T47D (cell line): ENCODE measurements around the gene BRF1.

Source experiments
- DNase-seq, 2 experiments: peaks; one replicate each; pipeline versions ENCODE4 v3.0.0 to v3.0.0-alpha.2; 2011 to 2012; ENCODE audit warnings: low read depth in 1 of 2, low spot score in 1 of 2
- JUND ChIP-seq: IDR thresholded peaks from 2 replicates; pipeline ENCODE4 v1.6.1; 2012; ENCODE audit warnings: low read depth
- in situ Hi-C: cut with HindIII; loops from 2 replicates; pipeline ENCODE4 v1.10.0; 2016; ENCODE audit warnings: low sequenced_read_pairs, low pct_unique_long_range_greater_than_20kb

The BRF1 gene

GRCh38 chr14:105255021-105255507, 45.7 kb downstream of the BRF1 start:
- no peak for TF ChIP-seq JUND
- DNase-seq, result no peak
- in situ Hi-C loops, result no loop called here

- no peak for DNase-seq
- in situ Hi-C loops, result no loop called here
- no peak for TF ChIP-seq JUND
These were observed 47.5 kb downstream of the BRF1 start for GRCh38 chr14:105253329-105253682.

GRCh38 chr14:105252552-105253328, 48.1 kb downstream of the BRF1 start:
- in situ Hi-C loops, result no loop called here
- TF ChIP-seq JUND, result no peak
- DNase-seq, result no peak

- DNase-seq, result no peak
- in situ Hi-C loops, result no loop called here
- no peak for TF ChIP-seq JUND
These were observed 48.9 kb downstream of the BRF1 start for GRCh38 chr14:105251920-105252319.

GRCh38 chr14:105250986-105251385, 49.8 kb downstream of the BRF1 start:
- TF ChIP-seq JUND, result no peak
- DNase-seq, result no peak
- in situ Hi-C loops, result no loop called here

- no peak for TF ChIP-seq JUND
- DNase-seq, result no peak
- in situ Hi-C loops, result no loop called here
These were observed 50.8 kb downstream of the BRF1 start for GRCh38 chr14:105250008-105250366.

- no peak for TF ChIP-seq JUND
These were observed 51.4 kb downstream of the BRF1 start for GRCh38 chr14:105249182-105250007.

GRCh38 chr14:105248368-105249181, 52.2 kb downstream of the BRF1 start, which contains the start of gene BTBD6:
TSS of gene BTBD6 (plus strand) at chr14:105248533. CDS start at chr14:105248712, 179 bp downstream.
- peak; percentile 92 to 97 for DNase-seq
- TF ChIP-seq JUND, result no peak
- in situ Hi-C loops, result no loop called here

More at GRCh38 chr14:105249182-105250007, 51.4 kb downstream of the BRF1 start:
- in situ Hi-C loops, result no loop called here
- DNase-seq, result peak in 1 of 2 experiments; percentile 9

GRCh38 chr14:105247715-105248367, 53.0 kb downstream of the BRF1 start:
- DNase-seq, result no peak
- in situ Hi-C loops, result no loop called here
- no peak for TF ChIP-seq JUND

GRCh38 chr14:105247026-105247425, 53.8 kb downstream of the BRF1 start:
- in situ Hi-C loops, result no loop called here
- DNase-seq, result no peak
- no peak for TF ChIP-seq JUND

GRCh38 chr14:105244334-105244733, 56.5 kb downstream of the BRF1 start:
- DNase-seq, result no peak
- in situ Hi-C loops, result no loop called here
- TF ChIP-seq JUND, result no peak

GRCh38 chr14:105241641-105242040, 59.2 kb downstream of the BRF1 start:
- in situ Hi-C loops, result no loop called here
- no peak for TF ChIP-seq JUND
- no peak for DNase-seq
